ENCODE measurements around the gene WDR88.
"Not testable (repeated sequence)": the region's sequence is repeated elsewhere in the genome, so short reads cannot be mapped to it uniquely, and the experiment has no call there.

The WDR88 gene

DNA sequence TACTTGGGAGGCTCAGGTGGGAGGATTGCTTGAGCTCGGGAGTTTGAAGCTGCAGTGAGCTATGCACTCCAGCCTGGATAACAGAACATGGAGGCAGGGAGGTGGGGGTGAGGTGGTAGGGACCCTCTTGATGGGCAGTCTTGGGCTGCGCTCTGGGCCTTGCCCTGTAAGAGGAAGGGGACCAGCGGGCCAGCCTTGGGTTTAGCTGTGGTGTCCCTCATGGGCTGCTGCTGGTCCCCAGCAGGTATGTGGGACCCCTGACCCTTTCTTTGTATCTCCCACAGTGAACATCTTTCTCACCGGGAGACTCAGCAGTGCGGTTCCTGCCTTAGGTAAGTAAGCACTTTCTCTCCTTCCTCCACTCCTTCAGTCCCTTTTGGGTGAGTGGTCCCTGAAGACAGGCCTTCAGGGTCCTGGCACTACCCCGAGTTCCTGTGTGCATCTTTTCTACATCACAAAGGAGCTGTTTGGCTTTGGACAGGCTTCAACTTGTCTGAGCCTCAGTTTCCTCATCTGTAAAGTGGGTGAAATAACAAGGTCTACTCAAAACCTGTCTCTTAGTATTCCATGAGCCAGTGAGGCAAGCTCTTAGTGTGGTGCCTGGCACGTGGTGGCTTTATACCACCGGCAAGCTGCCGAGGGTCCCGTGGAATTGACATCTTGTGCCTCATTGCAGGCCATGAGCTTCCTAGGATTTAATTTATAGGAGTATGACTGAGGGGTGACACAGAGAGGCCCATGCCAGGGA lies 64.7 kb downstream of the WDR88 start:
- DNase-seq (ENCODE audit: low read depth in 2 of 2) = no peak

DNA sequence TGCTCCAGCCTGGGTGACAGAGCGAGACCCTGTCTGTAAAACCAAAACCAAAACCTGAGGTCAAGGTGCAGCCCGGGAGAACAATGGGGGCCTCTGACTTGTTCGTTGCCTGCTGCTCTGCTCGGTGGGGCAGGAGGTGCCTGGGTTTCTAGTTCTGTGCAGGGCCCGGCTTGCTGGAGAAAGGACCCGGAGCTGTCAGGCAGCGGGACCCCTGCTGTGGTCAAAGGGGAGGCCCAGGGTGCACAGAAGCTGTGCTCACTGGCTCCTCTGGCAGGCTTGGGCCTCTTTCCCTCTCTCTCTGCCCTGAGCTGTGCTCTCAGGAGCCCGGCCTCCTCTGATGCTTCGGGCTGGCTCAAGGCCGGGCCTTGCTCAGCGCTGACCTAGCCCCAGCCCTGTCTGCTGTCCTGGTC lies 65.7 kb downstream of the WDR88 start:
- no peak for DNase-seq (ENCODE audit: low read depth in 2 of 2)

DNA sequence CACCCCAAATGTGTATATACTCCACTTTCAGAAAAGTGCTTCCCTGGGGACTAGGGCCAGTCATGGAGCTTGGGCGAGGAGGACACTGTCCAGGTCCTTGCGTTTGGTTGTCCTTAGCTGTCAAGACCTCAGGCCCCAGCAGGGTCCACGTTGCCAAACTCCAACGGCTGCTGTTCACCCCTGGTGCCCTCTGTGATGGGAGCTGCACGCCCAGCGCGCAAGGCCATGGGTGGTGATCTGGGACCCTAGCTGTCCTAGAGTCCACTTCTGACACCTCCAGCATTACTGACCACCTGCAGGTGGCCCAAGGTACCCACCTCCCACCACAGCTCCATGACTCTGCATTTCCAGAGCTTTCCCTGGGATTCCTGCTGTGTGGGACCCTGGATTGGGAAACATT lies 66.3 kb downstream of the WDR88 start:
- DNase-seq (ENCODE audit: low read depth in 2 of 2) = no peak

DNA sequence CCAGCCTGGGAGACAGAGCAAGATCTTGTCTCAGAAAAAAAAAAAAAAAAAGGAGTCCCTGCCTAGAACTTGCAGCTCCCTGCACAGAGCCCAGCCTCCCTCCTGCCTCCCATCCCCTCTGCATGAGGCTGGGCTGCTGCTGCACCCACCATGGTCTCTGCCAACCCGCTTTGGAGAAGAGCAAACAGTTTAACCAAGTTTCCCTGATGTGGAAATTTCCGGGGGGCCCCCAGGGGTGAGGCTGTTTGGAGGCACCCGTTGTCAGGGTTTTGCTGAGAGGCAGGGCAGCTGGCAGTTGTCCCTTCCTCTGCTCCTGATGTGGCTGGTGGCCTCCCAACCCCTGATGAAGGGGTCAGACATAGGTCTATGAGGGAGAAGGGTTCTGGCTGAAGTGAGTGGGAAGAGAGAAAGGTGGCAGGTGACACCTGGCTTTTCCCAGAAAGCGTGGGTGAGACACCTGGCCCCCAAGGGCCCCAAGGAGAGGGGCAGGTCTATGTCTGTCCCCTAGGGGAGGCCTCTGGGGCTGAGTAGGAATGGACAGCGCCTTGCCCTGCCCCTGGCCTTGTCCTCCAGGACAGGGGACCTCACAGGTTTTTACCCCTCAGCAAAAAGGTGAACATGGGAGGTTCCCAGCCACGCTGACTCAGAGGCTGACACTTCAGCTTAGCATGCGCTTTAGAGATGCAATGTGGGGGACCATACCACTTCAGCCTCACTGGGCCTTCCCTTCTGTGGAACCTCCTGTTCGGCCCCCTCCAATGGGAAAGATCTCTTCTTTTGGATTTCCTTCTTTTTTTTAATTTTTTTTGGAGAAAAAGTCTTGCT lies 67.7 kb downstream of the WDR88 start:
- no peak for DNase-seq (ENCODE audit: low read depth in 2 of 2)

DNA sequence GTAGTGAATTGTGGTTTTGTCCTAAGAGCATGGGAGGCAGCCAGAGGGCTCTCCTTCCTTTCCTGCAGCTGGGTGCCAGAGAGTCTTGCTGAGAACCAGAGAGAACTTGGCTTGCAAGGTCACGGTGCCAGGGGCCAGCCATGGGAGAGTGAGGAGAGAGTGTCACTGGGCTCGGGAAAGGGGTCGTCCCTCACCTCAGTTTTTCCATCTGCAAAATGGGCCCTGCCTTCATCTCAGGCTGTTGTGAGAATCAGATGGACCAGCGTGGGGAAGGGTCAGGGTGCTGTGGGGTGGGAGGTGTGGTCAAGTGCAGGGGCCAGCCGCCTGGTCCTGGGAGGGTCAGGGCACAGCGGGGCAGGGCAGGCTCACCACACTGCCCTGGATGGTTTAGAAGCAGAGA lies 69.6 kb downstream of the WDR88 start:
- DNase-seq (ENCODE audit: low read depth in 2 of 2) = no peak

DNA sequence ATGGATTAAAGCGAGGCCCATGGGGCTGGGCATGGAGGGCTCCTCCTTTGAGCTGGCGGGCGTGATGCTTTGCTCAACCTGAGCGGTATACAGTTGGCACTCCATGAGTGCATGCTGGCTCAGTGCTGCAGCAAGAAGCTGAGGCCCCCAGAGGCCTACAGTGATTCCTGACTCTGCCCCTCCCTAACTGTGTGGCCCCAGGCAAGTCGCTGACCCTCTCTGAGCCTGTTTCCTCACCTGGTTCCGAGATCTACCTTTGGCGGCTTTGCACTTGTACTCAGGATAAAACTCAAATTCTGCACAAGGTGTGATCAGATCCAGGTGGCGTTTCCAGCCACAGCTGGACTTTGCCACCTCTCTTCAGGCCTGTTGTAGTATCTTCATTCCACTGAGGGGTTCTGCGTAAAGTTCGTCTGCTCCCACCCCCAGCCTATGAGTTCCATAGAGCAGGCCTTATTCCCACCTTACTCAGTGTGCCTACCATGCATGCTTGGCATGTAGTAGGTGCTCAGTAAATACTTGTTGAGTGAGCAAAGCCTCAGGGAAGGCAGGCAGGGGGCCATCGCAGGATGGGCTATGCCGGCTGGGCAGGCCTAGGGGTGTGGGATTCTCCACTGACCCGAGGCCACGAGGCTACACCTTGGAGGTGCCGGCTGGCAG lies 70.1 kb downstream of the WDR88 start:
- no peak for DNase-seq (ENCODE audit: low read depth in 2 of 2)

DNA sequence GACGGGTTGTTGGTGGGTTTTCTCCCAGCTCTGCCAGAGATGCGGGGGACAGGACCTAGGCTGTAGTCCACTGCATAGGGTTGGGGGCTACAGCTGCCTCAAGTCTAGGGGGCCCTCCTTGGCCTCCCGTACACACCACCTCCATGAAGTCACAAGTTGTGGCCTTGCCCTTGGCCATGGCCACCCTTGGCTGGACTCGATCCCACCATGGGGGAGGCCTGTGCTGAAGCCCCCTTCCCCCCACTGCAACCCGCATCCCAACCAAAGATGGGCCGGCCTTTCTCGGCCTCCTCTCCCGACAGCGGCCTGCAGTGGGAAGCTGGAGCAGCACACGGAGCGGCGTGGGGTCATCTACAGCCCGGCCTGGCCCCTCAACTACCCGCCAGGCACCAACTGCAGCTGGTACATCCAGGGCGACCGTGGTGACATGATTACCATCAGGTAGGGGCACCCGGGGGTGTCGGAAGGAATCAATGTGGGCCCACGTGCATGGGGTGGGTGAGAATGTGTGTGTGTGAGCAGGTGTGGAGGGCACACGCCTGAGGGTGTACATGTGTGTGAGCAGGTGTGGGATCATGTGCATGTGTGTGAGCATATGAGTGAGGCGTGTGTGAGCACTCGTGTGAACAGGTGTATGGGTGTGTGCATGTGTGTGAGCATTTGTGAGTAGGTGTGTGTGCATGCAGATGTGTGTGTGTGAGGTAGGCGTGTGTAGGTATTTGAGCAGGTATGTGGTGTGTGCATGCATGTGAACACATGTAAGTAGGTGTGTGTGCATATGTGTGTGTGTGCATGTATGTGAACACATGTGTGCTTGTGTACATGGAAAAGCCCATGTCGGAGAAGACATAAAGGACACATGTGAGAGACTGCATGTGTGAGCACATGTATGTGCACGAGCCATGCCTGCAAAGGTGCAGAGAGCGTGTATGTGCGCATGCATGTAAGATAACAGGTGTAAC lies 70.9 kb downstream of the WDR88 start:
- DNase-seq (ENCODE audit: low read depth in 2 of 2) = no peak

DNA sequence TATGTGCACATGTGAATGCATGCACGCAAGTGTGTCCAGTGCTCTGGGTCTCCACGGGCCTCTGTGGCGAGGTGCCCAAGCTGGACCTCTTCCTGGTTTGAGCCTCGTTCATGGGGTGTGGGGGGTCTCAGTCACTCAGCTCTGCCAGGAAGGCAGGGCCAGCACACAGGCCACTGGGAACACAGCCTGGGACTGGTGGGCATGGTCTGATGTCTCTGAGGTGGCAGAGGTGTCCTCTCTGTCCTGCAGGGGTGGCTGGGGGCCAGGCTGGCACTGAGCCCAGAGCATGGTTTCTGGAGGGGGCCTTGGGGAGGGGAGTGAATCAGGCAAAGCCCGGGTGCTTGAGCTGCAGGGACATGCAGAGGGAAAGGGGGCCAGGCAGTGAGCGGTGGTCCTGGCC lies 71.6 kb downstream of the WDR88 start:
- DNase-seq (ENCODE audit: low read depth in 2 of 2) = no peak

DNA sequence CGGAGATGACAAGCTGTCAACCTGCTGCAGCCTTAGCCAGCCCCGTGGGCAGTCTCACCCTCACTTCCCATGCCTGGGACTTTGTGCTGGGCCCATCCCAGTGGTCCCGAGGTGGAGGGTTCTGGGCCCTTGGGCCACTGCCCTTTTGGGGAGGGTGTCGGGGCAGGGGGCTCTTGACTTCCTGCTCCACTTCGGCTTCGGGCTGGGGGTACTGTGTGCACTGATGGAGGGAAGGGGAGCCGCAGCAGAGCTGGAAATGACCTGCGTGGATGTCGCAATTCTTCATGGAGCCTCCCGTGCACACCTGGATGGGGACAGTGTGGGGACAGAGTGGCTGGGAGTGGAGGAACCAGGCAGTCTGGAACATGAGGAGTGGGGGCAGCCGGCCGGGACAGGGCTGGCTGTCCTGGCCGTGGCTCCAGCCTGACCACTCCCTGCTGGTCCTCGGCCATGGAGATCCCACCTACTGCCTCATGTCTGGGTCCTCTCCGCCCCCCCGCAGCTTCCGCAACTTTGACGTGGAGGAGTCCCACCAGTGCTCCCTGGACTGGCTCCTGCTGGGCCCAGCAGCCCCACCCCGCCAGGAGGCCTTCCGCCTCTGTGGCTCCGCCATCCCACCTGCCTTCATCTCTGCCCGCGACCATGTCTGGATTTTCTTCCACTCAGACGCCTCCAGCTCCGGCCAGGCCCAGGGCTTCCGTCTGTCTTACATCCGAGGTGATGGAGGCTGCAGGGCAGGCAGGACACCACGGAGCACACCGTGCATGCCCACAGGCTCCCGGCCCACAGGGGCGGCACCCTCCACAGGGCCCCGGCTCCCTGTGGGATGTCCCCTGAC lies 72.4 kb downstream of the WDR88 start:
- no peak for DNase-seq (ENCODE audit: low read depth in 2 of 2)

DNA sequence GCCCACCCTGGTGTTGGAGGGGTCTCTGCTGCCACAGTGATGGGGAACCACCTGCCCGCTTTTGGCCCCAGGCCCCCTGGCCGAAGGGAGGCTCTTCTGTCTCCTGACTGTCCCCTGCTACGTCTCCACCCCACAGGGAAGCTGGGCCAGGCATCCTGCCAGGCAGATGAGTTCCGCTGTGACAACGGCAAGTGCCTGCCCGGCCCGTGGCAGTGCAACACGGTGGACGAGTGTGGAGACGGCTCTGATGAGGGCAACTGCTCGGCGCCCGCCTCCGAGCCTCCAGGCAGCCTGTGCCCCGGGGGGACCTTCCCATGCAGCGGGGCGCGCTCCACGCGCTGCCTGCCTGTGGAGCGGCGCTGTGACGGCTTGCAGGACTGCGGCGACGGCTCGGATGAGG lies 73.2 kb downstream of the WDR88 start:
- DNase-seq (ENCODE audit: low read depth in 2 of 2) = no peak

DNA sequence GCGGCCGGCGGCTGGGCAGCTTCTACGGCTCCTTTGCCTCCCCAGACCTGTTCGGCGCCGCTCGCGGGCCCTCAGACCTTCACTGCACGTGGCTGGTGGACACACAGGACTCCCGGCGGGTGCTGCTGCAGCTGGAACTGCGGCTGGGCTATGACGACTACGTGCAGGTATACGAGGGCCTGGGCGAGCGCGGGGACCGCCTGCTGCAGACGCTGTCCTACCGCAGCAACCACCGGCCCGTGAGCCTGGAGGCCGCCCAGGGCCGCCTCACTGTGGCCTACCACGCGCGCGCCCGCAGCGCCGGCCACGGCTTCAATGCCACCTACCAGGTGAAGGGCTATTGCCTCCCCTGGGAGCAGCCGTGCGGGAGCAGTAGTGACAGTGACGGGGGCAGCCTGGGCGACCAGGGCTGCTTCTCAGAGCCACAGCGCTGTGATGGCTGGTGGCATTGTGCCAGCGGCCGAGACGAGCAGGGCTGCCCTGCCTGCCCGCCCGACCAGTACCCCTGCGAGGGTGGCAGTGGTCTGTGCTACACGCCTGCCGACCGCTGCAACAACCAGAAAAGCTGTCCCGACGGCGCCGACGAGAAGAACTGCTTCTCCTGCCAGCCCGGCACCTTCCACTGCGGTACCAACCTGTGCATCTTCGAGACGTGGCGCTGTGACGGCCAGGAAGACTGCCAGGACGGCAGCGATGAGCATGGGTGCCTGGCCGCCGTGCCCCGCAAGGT lies 73.8 kb downstream of the WDR88 start:
- no peak for DNase-seq (ENCODE audit: low read depth in 2 of 2)

DNA sequence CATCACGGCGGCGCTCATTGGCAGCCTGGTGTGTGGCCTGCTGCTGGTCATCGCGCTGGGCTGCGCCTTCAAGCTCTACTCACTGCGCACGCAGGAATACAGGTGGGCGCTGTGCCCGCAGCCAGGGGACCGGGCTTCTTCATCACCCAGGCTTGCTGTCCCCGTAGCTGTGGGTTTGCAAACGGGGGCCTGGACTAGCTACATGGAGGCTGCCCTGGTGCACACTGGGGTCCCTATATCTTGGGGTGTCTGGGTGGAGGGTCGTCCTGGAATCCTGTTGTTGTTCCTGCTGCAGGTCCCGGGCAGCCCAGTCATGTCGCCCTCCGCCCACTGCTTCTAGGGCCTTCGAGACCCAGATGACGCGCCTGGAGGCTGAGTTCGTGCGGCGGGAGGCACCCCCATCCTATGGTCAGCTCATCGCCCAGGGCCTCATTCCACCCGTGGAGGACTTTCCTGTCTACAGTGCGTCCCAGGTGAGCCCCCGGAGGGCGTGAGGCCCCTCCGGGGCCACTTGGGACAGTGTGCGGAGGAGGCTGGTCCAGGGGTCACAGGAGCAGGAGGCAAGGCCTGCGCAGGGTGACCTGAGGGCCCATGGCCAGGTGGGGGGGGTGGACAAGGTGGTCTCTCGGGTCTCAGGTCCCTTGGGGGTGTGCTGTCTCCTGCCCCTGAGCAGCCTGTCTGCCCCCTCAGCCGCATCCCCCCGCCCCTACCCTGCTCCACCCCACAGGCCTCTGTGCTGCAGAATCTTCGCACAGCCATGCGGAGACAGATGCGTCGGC lies 74.5 kb downstream of the WDR88 start:
- DNase-seq (ENCODE audit: low read depth in 2 of 2) = no peak

DNA sequence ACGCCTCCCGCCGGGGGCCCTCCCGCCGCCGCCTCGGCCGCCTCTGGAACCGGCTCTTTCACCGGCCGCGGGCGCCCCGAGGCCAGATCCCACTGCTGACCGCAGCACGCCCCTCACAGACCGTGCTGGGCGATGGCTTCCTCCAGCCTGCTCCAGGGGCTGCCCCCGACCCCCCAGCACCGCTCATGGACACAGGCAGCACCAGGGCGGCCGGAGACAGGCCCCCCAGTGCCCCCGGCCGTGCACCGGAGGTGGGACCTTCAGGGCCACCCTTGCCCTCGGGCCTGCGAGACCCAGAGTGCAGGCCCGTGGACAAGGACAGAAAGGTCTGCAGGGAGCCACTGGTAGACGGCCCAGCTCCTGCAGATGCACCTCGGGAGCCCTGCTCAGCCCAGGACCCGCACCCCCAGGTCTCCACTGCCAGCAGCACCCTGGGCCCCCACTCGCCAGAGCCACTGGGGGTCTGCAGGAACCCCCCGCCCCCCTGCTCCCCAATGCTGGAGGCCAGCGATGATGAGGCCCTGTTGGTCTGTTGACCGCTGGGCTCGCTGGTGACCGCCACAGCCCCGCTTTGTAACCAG lies 75.2 kb downstream of the WDR88 start:
- no peak for DNase-seq (ENCODE audit: low read depth in 2 of 2)

DNA sequence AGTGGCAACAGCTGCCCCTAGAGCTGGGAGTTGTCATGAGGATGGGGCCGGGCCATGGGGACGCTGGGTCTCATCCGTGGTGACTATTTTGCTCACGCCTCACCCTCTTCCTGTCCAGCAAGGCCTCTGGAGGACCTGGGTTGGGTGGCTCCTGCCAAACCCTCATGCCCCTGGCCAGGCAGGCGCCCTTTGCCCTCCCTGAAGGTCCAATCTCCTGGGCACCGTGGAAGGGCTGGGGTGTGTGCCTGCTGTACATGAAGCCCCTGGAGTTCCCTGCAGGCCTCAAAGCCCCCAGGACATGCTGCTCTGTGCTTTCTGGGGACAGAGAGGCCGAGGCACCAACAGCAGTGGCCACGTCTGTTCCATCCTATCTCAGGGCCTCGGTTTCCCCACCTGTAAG lies 76.0 kb downstream of the WDR88 start:
- no peak for DNase-seq (ENCODE audit: low read depth in 2 of 2)

DNA sequence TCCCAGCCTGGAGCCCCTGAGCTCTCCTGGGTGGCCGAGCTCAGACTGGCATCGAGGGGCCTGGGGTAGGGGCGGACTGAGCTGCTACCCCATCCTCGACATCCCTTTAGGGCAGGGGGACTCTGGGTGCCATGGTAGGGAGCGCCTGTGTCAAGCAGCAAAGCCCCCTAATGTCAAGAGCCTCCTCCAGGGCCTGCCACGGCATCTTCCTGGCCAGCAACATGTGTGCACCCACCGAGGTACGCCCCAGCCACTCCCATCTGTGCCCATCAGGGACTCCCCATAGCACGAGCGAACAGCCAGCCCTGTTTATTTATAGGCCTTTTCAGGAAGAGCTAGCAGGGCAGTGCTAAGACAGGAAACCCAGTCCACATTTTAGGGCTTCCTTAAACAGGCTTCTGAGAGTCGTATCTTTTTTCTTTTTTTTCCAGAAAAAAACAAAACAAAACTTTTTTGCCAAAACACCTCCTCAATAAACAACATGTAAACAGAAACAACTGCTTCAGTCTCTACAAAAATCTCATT lies 76.5 kb downstream of the WDR88 start:
- no peak for DNase-seq (ENCODE audit: low read depth in 2 of 2)

DNA sequence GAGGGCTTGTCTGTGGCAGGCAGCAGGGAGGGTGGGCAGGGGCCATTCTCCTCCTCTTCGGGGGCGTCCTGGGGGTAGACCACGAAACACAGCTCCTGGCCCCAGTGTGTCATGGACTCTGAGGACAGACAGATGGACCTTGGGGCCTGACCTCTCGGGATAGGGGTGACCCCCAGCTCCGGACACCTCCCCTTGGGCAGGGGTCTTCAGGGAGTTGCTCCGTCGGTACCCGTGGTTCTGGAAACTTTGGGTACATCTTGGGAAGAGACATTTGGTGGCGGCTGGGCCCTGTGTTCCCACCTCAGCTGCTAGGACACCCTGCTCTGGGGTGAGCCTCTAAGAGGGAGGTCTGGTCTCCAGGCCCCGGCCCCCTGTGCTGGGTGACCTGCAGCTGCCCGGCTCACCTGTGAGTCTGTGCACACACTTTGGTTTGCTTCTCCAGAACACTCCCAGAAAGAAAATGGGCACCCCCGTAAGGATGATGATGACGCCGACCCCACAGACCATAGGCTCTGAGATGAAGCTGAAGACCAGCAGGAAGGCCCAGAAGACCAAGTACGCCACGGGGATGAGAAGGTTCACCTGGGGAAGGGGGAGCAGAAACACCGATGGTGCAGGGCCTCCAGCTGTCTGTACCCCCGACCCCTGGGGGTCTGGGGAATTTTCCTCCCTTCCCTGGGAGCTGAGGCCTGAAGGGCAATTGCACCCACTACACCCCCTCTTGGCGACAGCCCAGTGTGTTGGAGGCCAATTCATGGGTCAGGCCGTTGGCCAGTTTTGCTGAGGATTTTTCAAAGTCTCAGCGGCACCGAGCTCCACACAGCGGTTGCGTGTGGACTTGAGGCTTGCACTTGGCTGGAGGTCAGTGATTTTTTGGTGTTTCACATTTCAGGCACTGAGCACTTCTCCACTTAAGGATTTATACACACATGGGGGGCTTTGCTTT lies 77.3 kb downstream of the WDR88 start:
- no peak for DNase-seq (ENCODE audit: low read depth in 2 of 2)

DNA sequence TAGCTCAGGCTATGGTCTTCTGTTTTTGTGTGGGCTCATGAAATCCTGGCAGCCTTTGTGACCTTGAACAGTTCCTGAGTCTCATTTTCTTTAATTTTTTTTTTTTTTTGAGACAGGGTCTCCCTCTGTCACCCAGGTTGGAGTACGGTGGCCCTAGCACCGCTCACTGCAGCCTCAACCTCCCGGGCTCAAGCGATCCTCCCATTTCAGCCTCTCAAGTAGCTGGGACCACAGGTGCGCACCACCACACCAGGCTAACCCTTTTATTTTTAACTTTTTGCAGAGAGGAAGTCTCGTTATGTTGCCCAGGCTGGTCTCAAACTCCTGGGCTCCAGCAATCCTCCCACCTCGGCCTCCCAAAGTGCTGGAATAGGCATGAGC lies 77.9 kb downstream of the WDR88 start:
- DNase-seq (ENCODE audit: low read depth in 2 of 2) = not testable (repeated sequence)
